ENCODE data around the gene TFB1M.

TFB1M gene

GRCh38 chr6:155216312-155217046 lies 97.8 kb downstream of the TFB1M start:
- Histone ChIP-seq H3K4me3 (ENCODE audit: low read depth, low read length) (no peak overlapping the region), H3K27ac (ENCODE audit: extremely low read depth, low read depth, low read length) (no peak overlapping the region), H3K36me3 (ENCODE audit: control insufficient read depth in 2 of 2, insufficient read depth in 1 of 2, low read length in 2 of 2) (peaks cover 0 to 5% of the 10 kb centered on the region in 2 experiments; a peak in 1 of 3 replicates), H3K4me1 (ENCODE audit: control insufficient read depth, insufficient read depth, low read length) (no peaks in the 10 kb centered on the region), H3K9me3 (ENCODE audit: control insufficient read depth, insufficient read depth, low read depth, low read length) (no peaks in the 10 kb centered on the region)
- ChIA-PET POLR2A (no interaction called here), CTCF (interaction anchor here (0.6 to 1.2 kb wide), 2 partner anchors 10 to 222 kb away, joined by 3 read pairs; no protein-coding TSS in a partner anchor)
- TF ChIP-seq ZNF747 (tag by site-specific recombination; IDR thresholded peaks at IDR 0.05) (no peak), SETDB1 (IDR thresholded peaks at IDR 0.05; ENCODE audit: insufficient read length, low read length) (no peak), ZNF324 (tag by site-specific recombination; IDR thresholded peaks at IDR 0.05) (no peak), MYNN (tag by site-specific recombination; IDR thresholded peaks at IDR 0.05; ENCODE audit: borderline replicate concordance) (no peak), KLF7 (tag by site-specific recombination; IDR thresholded peaks at IDR 0.05; ENCODE audit: borderline replicate concordance) (no peak), INSM2 (tag by site-specific recombination; IDR thresholded peaks at IDR 0.05) (no peak), ZNF707 (tag by site-specific recombination; IDR thresholded peaks at IDR 0.05) (no peak), ZNF10 (tag by site-specific recombination; IDR thresholded peaks at IDR 0.05) (no peak), ZNF623 (tag by site-specific recombination; IDR thresholded peaks at IDR 0.05) (no peak), ZBTB20 (tag by site-specific recombination; IDR thresholded peaks at IDR 0.05) (no peak), ZNF473 (tag by site-specific recombination; IDR thresholded peaks at IDR 0.05) (no peak), ZNF26 (tag by site-specific recombination; IDR thresholded peaks at IDR 0.05) (no peak)

GRCh38 chr6:155215906-155216305 lies 98.4 kb downstream of the TFB1M start:
- no peak overlapping the region for H3K4me3 ChIP-seq (ENCODE audit: low read depth, low read length)
- POLR2A ChIA-PET: no interaction called here
- H3K36me3 ChIP-seq (ENCODE audit: control insufficient read depth in 2 of 2, insufficient read depth in 1 of 2, low read length in 2 of 2): peaks cover 0 to 5% of the 10 kb centered on the region in 2 experiments; a peak in 1 of 3 replicates
- peak; percentile 30; the same call in 1 of the 2 replicates for TF ChIP-seq ZIC2 (tag by site-specific recombination; IDR thresholded peaks at IDR 0.05)
- no peak for TF ChIP-seq KLF16 (tag by site-specific recombination; IDR thresholded peaks at IDR 0.05)
- H3K9me3 ChIP-seq (ENCODE audit: control insufficient read depth, insufficient read depth, low read depth, low read length): no peaks in the 10 kb centered on the region
- H3K4me1 ChIP-seq (ENCODE audit: control insufficient read depth, insufficient read depth, low read length): no peaks in the 10 kb centered on the region
- no peak overlapping the region for H3K27ac ChIP-seq (ENCODE audit: extremely low read depth, low read depth, low read length)
- CTCF ChIA-PET: interaction anchor here (0.7 to 1.2 kb wide), 2 partner anchors 9 to 290 kb away, joined by 3 read pairs; no protein-coding TSS in a partner anchor

- CTCF ChIA-PET: interaction anchor here (1.0 to 1.1 kb wide), 2 partner anchors 36 to 538 kb away, joined by 3 read pairs; no protein-coding TSS in a partner anchor
- no peak overlapping the region for H3K4me3 ChIP-seq (ENCODE audit: low read depth, low read length)
- peaks cover 0 to 5% of the 10 kb centered on the region in 2 experiments; a peak in 2 of 3 replicates for H3K36me3 ChIP-seq (ENCODE audit: control insufficient read depth in 2 of 2, insufficient read depth in 1 of 2, low read length in 2 of 2)
- H3K9me3 ChIP-seq (ENCODE audit: control insufficient read depth, insufficient read depth, low read depth, low read length): no peaks in the 10 kb centered on the region
- POLR2A ChIA-PET: no interaction called here
- no peaks in the 10 kb centered on the region for H3K4me1 ChIP-seq (ENCODE audit: control insufficient read depth, insufficient read depth, low read length)
- TF ChIP-seq ZNF423 (tag by site-specific recombination; IDR thresholded peaks at IDR 0.05) (no peak), HOXA7 (CRISPR knock-in tag; IDR thresholded peaks at IDR 0.05; ENCODE audit: borderline replicate concordance) (no peak), KLF1 (tag by site-specific recombination; IDR thresholded peaks at IDR 0.05) (no peak), TCF7L2 (IDR thresholded peaks at IDR 0.05; ENCODE audit: borderline replicate concordance, low read depth, low read length) (no peak), ZNF391 (tag by site-specific recombination; IDR thresholded peaks at IDR 0.05; ENCODE audit: borderline replicate concordance, low read depth) (no peak), RBAK (tag by site-specific recombination; IDR thresholded peaks at IDR 0.05) (no peak), ZNF23 (tag by site-specific recombination; IDR thresholded peaks at IDR 0.05; ENCODE audit: borderline replicate concordance) (no peak), ZBTB17 (tag by site-specific recombination; IDR thresholded peaks at IDR 0.05) (no peak), HOXD13 (CRISPR knock-in tag; IDR thresholded peaks at IDR 0.05; ENCODE audit: borderline replicate concordance) (no peak)
- no peak overlapping the region for H3K27ac ChIP-seq (ENCODE audit: extremely low read depth, low read depth, low read length)
Measured at GRCh38 chr6:155213611-155214372, 100.5 kb downstream of the TFB1M start.
